ENCODE results near the gene ZNF18.

GRCh38 chr17:11996722-11997146 is 541 bp downstream of the ZNF18 start:
- TF ChIP-seq CTCF (conservative IDR thresholded peaks at IDR 0.05; ENCODE audit: low read length) (no peak), EZH2phosphoT487 (IDR thresholded peaks at IDR 0.05; ENCODE audit: borderline replicate concordance) (no peak)

Measured in Loucy (cell line).